ENCODE data around the gene OR51B4. TPM values are rescaled to one million over a fixed set of nuclear protein-coding genes. Genes with fewer than 3 reads are reported as not detected.

The OR51B4 gene
- polyA plus RNA-seq, 2 of the 4 experiments (the other 2 are of a cell fraction): not detected

DNA sequence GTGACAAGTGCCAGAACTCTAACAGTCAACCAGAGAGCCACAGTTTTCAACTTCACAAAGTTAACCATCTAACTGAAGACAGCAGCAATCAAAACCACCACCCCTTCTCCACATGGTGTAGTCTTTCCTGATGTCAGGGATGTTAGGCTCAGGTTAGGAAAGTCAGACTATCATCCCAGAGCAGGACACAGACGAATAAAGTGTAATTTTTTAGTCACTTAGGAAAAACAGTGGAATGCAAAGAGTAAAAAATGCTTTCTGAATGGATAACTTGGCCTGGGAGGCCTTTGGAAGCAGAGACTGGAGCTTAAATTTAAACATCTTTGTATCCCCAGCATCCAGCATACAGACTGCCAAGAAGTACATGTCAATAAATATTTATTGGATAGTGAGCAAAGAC lies 15.4 kb downstream of the OR51B4 start:
- DNase-seq (ENCODE audit: low read depth in 1 of 2, low spot score in 1 of 2) (no peak), FAIRE-seq (no peak)
- no peak overlapping the region for H3K4me2 ChIP-seq

DNA sequence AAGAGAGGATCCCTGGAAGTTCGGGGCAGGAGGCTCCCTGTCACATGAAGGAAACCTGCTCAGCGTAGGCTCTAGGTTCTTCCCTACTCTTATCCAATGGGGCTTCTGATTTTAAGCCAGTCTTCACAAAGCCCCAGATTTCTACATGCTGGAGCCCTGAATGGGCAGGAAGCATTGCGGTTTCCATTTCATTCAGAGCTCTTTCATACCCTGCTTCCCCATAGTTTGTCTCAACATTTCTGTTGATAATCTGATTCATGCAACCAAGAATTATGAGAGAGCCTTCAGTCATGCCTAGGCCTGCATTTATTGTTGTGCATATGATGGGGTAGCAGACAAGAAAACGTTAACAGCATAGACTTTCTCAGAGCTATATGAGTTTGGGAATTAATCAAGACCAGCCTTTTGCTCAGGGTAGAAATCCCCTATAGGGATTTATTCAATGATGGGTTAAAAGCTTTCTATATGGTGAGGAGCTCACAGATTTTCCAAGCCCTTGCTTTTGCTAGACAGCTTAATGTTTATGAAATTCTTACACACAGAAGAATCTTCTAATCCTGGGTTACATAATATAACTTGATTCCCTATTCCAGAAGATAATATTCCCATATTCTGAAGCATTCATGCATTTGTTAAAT lies 15.9 kb downstream of the OR51B4 start:
- DNase-seq (ENCODE audit: low read depth in 1 of 2, low spot score in 1 of 2) (no peak), ATAC-seq (no peak), FAIRE-seq (no peak)
- ChIA-PET POLR2A (no interaction called here), CTCF (no interaction called here)
- Histone ChIP-seq H3K27ac (no peak overlapping the region), H3K4me3 (no peak overlapping the region), H3K4me2 (no peak overlapping the region), H3K9me3 (no peaks in the 10 kb centered on the region), H3K4me1 (peaks cover 7% of the 10 kb centered on the region)
- whole genome bisulfite sequencing (ENCODE audit: missing lambda C conversion rate): 78% methylated on average over 4 of the region's 4 CpGs
- no peak for TF ChIP-seq FOSL2 (IDR thresholded peaks at IDR 0.05)
- TF ChIP-seq FOSL2 (CRISPR knock-in tag; IDR thresholded peaks at IDR 0.05): no peak
- TF ChIP-seq ESRRA (IDR thresholded peaks at IDR 0.05; ENCODE audit: borderline replicate concordance, low read length): no peak
- no peak for TF ChIP-seq TP53 (CRISPR knock-in tag; IDR thresholded peaks at IDR 0.05)
- no peak for TF ChIP-seq EP300 (IDR thresholded peaks at IDR 0.05)
- no peak for TF ChIP-seq PHF8 (IDR thresholded peaks at IDR 0.05; ENCODE audit: borderline replicate concordance, low read depth)
- no peak for TF ChIP-seq HOXB13 (CRISPR knock-in tag; IDR thresholded peaks at IDR 0.05; ENCODE audit: low read depth)
- TF ChIP-seq ZSCAN20 (CRISPR knock-in tag; IDR thresholded peaks at IDR 0.05): no peak
- no peak for TF ChIP-seq EHMT2 (IDR thresholded peaks at IDR 0.05; ENCODE audit: low read depth)
- TF ChIP-seq SREBF2 (IDR thresholded peaks at IDR 0.05): no peak
- TF ChIP-seq ZC3H11A (IDR thresholded peaks at IDR 0.05): no peak
- TF ChIP-seq FOSB (CRISPR knock-in tag; IDR thresholded peaks at IDR 0.05): no peak
- TF ChIP-seq, protein P1, sequence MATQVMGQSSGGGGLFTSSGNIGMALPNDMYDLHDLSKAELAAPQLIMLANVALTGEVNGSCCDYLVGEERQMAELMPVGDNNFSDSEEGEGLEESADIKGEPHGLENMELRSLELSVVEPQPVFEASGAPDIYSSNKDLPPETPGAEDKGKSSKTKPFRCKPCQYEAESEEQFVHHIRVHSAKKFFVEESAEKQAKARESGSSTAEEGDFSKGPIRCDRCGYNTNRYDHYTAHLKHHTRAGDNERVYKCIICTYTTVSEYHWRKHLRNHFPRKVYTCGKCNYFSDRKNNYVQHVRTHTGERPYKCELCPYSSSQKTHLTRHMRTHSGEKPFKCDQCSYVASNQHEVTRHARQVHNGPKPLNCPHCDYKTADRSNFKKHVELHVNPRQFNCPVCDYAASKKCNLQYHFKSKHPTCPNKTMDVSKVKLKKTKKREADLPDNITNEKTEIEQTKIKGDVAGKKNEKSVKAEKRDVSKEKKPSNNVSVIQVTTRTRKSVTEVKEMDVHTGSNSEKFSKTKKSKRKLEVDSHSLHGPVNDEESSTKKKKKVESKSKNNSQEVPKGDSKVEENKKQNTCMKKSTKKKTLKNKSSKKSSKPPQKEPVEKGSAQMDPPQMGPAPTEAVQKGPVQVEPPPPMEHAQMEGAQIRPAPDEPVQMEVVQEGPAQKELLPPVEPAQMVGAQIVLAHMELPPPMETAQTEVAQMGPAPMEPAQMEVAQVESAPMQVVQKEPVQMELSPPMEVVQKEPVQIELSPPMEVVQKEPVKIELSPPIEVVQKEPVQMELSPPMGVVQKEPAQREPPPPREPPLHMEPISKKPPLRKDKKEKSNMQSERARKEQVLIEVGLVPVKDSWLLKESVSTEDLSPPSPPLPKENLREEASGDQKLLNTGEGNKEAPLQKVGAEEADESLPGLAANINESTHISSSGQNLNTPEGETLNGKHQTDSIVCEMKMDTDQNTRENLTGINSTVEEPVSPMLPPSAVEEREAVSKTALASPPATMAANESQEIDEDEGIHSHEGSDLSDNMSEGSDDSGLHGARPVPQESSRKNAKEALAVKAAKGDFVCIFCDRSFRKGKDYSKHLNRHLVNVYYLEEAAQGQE (IDR thresholded peaks at IDR 0.05): no peak
- TF ChIP-seq, protein P2, sequence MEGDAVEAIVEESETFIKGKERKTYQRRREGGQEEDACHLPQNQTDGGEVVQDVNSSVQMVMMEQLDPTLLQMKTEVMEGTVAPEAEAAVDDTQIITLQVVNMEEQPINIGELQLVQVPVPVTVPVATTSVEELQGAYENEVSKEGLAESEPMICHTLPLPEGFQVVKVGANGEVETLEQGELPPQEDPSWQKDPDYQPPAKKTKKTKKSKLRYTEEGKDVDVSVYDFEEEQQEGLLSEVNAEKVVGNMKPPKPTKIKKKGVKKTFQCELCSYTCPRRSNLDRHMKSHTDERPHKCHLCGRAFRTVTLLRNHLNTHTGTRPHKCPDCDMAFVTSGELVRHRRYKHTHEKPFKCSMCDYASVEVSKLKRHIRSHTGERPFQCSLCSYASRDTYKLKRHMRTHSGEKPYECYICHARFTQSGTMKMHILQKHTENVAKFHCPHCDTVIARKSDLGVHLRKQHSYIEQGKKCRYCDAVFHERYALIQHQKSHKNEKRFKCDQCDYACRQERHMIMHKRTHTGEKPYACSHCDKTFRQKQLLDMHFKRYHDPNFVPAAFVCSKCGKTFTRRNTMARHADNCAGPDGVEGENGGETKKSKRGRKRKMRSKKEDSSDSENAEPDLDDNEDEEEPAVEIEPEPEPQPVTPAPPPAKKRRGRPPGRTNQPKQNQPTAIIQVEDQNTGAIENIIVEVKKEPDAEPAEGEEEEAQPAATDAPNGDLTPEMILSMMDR (IDR thresholded peaks at IDR 0.05): no peak
- no peak for TF ChIP-seq TFCP2L1 (CRISPR knock-in tag; IDR thresholded peaks at IDR 0.05)
- TF ChIP-seq MYC (IDR thresholded peaks at IDR 0.05; ENCODE audit: borderline replicate concordance, low read length): no peak
- no peak for TF ChIP-seq HDAC2 (IDR thresholded peaks at IDR 0.05)
- no peak for TF ChIP-seq NR3C1 (IDR thresholded peaks at IDR 0.05)

More for the DNA sequence above, 15.4 kb downstream of the OR51B4 start:
- ChIA-PET CTCF (interaction anchor here (0.7 to 1.4 kb wide), 2 partner anchors 56 to 82 kb away, joined by 3 read pairs; no protein-coding TSS in a partner anchor), POLR2A (no interaction called here)
- Histone ChIP-seq H3K9me3 (no peaks in the 10 kb centered on the region), H3K4me3 (no peak overlapping the region), H3K27ac (no peak overlapping the region), H3K4me1 (peaks cover 2% of the 10 kb centered on the region)
- WGBS (ENCODE audit: missing lambda C conversion rate): 17% methylated on average over 1 of the region's 1 CpG
- no peak for TF ChIP-seq MYC (IDR thresholded peaks at IDR 0.05; ENCODE audit: borderline replicate concordance, low read length)
- no peak for TF ChIP-seq ESRRA (IDR thresholded peaks at IDR 0.05; ENCODE audit: borderline replicate concordance, low read length)
- TF ChIP-seq, protein P3, sequence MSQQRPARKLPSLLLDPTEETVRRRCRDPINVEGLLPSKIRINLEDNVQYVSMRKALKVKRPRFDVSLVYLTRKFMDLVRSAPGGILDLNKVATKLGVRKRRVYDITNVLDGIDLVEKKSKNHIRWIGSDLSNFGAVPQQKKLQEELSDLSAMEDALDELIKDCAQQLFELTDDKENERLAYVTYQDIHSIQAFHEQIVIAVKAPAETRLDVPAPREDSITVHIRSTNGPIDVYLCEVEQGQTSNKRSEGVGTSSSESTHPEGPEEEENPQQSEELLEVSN (IDR thresholded peaks at IDR 0.05; ENCODE audit: borderline replicate concordance, low read depth): no peak
- TF ChIP-seq CBX2 (IDR thresholded peaks at IDR 0.05; ENCODE audit: borderline replicate concordance, low read depth): no peak
- TF ChIP-seq GATA3 (IDR thresholded peaks at IDR 0.05; ENCODE audit: borderline replicate concordance): no peak
- TF ChIP-seq CEBPB (IDR thresholded peaks at IDR 0.05): no peak
- TF ChIP-seq POLR2A (IDR thresholded peaks at IDR 0.05; ENCODE audit: low read length): no peak
- no peak for TF ChIP-seq ZNF302 (CRISPR knock-in tag; IDR thresholded peaks at IDR 0.05)
- TF ChIP-seq, protein P4, sequence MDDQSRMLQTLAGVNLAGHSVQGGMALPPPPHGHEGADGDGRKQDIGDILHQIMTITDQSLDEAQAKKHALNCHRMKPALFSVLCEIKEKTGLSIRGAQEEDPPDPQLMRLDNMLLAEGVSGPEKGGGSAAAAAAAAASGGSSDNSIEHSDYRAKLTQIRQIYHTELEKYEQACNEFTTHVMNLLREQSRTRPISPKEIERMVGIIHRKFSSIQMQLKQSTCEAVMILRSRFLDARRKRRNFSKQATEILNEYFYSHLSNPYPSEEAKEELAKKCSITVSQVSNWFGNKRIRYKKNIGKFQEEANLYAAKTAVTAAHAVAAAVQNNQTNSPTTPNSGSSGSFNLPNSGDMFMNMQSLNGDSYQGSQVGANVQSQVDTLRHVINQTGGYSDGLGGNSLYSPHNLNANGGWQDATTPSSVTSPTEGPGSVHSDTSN (IDR thresholded peaks at IDR 0.05): no peak
- TF ChIP-seq NFE2L2 (conservative IDR thresholded peaks at IDR 0.05; ENCODE audit: low read length): no peak
- TF ChIP-seq HEYL (CRISPR knock-in tag; IDR thresholded peaks at IDR 0.05): no peak
- TF ChIP-seq, protein P5, sequence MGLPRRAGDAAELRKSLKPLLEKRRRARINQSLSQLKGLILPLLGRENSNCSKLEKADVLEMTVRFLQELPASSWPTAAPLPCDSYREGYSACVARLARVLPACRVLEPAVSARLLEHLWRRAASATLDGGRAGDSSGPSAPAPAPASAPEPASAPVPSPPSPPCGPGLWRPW (IDR thresholded peaks at IDR 0.05): no peak
- TF ChIP-seq MAZ (IDR thresholded peaks at IDR 0.05; ENCODE audit: borderline replicate concordance, low read depth, low read length): no peak
- TF ChIP-seq HOXB13 (CRISPR knock-in tag; IDR thresholded peaks at IDR 0.05; ENCODE audit: low read depth): no peak
- ATAC-seq: no peak

Data from A549 (cell line).